ENCODE data around the gene C11orf86. TPM values are rescaled to one million over a fixed set of nuclear protein-coding genes. Genes with fewer than 3 reads are reported as not detected.

Gene C11orf86
- not detected in 2 replicates for total RNA-seq

GRCh38 chr11:66974724-66975404, at the start of gene C11orf86:
C11orf86 (plus strand) TSS chr11:66975304; CDS start chr11:66975363, 59 bp downstream.

GRCh38 chr11:66958232-66958955, 16.7 kb upstream of the C11orf86 start, which contains the start of gene PC:
PC (minus strand) TSS chr11:66958383; CDS start chr11:66872159, 86,224 bp downstream.

GRCh38 chr11:67022961-67023956, 48.2 kb downstream of the C11orf86 start, which contains the start of gene SYT12:
SYT12 (plus strand) TSS chr11:67023134; CDS start chr11:67030145, 7,011 bp downstream.

Other genes with a start within 250 kb of the C11orf86 start
- 63.4 and 74.8 TPM in 2 replicates for gene SPTBN2, start 246.1 kb upstream of the C11orf86 start, total RNA-seq
- 36.8 and 37.8 TPM in 2 replicates for gene RCE1, start 131.9 kb upstream of the C11orf86 start, total RNA-seq
- gene LRFN4, start 118.2 kb upstream of the C11orf86 start, total RNA-seq = 58.9 and 60.3 TPM in 2 replicates
- gene PC, start 16.9 kb upstream of the C11orf86 start, total RNA-seq = 12.7 and 18.6 TPM in 2 replicates
- gene SYT12, start 47.8 kb downstream of the C11orf86 start, total RNA-seq = 0.49 and 1.9 TPM in 2 replicates
- gene RHOD, start 81.5 kb downstream of the C11orf86 start, total RNA-seq = 38.5 and 94.6 TPM in 2 replicates
- gene KDM2A, start 144.0 kb downstream of the C11orf86 start, total RNA-seq = 28.2 and 39.9 TPM in 2 replicates